Stimulated activated CD8-positive, alpha-beta memory T cell treated with anti-CD3 and anti-CD28 coated beads, Interleukin-7, amount 100 ng/mL, for 24 hours (primary cell): Measurements from ENCODE around the gene PRKX.
"Not testable (repeated sequence)": the region's sequence is repeated elsewhere in the genome, so short reads cannot be mapped to it uniquely, and the experiment has no call there.

ENCODE experiments used
- DNase-seq: peaks from one replicate; pipeline ENCODE4 v3.0.0-alpha.2; 2020; ENCODE audit warnings: low read depth

PRKX gene

DNA sequence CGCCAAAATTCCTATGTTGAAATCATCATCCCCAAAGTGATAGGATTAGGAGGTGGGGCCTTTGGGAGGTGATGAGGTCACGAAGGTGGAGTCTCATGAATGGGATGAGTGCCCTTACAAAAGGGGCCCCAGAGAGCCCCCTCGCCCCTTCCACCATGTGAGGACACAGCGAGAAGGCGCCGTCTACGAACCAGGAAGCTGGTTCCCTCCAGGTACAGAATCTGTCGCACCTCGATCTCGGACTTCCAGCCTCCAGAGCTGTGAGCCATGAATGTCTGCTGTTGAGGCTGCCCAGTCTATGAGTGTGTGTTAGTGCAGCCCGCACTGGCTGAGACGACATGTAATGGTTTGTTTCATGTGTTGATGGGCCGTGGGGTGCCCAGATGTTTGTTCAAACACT is 60.3 kb downstream of the PRKX start:
- no peak for DNase-seq

- no peak for DNase-seq
These were observed 62.2 kb downstream of the PRKX start for GRCh38 chrX:3651277-3651676.

GRCh38 chrX:3648084-3648483 is 65.4 kb downstream of the PRKX start:
- DNase-seq, result no peak

DNA sequence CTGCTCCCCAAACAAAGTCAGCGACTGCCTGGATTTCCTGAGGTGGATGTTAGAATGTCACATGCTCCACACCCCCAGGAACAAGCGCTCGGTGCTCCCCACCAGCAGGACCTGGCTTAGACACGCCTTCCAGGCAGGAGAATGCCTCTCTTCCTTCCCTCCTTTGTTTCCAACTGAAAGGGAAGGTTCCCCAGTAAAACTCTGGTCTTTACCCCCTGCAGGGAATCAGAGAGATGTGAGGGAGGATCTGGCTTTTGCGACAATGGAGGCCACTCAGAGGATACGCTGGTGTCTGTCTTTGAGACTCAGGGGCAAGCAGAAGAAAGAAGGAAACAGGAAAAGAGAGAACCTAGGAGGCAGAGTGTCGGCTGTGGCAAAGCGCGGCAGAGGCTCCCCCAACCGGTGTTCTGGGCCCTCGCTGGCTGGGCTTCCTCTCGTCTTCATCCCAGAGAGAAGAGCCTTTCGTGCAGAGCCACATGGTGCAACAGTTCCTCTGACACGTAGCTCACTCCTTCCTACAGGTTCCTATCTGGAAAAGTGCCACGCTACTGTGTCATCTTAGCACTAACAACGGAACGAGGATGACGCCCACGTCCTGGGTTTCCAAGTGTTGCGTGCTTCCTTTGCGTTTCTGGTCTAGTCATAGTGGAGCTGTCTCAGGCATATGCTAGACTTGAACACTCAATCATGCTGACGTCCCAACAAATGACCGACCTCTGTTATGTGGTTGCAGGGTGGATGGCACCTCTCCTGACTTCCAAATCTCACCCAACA is 73.4 kb downstream of the PRKX start:
- not testable (repeated sequence) for DNase-seq

DNA sequence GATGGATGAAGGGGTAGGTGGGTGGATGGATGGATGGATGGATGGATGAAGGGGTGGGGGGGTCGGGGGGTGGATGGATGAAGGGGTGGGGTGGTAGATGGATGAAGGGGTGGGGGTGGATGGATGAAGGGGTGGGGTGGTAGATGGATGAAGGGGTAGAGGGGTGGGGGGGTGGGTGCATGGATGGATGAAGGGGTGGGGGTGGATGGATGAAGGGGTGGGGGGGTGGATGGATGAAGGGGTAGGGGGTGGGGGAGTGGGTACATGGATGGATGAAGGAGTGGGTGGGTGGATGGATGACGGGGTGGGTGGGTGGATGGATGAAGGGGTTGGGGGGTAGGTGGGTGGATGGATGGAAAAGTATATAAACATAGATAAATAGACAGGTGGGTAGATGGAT is 74.2 kb downstream of the PRKX start:
- no peak for DNase-seq

DNA sequence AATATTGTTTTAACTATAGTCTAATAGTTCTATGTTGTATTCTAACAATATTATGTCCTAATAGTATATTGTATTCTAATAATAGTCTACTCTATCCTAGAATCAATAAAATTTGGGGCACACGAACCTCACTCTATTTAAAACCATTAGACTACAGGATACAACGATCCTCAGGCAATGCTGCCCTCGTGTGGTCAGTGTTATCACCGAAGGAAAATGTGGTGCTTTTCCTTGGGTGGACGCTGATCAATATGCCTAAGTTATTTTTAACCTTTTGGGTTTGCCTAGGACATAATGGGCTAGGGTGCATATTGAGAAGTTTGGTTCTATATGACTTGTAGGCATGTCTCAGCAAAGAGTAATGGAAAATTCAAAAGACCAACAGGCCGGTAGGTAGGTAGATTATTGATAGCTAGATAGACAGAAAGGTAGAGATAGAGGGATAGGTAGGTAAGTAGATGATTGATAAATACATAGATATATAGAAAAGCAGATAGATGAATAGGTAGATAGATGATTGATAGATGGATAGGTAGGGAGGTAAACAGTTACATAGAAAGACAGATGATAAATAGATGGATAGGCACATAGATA is 75.1 kb downstream of the PRKX start:
- DNase-seq, result no peak

- DNase-seq, result no peak
These were observed 76.6 kb downstream of the PRKX start for GRCh38 chrX:3636803-3637202.

DNA sequence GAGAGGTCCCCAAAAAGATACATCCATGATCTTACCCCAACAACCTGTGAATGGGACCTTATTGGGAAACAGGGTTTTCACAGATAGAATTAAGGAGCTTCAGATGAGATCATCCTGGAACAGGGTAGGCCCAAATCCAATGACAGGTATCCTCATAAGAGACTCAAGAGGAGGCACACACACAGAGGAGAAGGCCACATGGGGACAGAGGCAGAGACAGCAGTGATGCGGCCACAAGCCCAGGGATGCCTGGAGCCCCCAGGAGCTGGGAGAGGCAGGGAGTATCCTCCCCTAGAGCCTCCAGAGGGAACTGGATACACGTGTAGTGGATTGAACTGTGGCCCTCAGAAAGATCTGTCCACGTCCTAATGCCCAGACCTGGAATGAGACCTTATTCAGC is 82.3 kb downstream of the PRKX start:
- DNase-seq, result no peak

DNA sequence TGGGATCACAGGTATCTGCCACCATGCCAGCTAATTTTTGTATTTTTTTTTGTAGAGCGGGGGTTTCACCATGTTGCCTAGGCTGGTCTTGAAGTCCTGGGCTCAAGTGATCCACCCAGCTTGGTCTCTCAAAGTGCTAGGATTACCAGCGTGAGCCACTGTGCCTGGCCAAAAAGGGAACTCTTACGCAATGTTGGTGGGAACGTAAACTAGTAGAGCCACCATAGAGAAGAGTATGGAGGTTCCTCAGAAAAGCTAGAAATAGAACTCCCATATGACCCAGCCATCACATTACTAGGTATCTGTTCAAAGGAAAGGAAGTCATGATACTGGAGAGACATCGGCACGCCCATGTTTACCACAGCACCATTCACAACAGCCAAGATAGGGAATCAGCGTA is 85.9 kb downstream of the PRKX start:
- no peak for DNase-seq

DNA sequence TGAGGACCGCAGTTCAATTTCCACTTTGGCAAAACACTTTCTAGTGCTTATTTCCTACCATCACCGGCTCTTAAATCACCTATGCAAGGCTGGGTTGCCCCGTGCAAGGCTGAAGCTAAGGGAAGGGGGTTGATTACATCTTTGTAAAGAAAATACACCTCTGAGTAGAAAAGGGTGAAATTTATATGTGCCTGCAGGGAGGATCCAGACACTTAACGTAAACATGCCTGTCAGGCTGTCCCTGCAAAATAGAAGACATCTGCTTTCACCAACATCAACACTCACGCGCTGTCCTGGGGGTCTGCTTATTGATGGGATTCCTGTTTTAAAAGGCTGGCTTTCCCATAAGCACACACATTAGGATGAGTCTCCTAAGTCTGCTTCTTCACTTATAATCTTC is 92.0 kb downstream of the PRKX start:
- no peak for DNase-seq

DNA sequence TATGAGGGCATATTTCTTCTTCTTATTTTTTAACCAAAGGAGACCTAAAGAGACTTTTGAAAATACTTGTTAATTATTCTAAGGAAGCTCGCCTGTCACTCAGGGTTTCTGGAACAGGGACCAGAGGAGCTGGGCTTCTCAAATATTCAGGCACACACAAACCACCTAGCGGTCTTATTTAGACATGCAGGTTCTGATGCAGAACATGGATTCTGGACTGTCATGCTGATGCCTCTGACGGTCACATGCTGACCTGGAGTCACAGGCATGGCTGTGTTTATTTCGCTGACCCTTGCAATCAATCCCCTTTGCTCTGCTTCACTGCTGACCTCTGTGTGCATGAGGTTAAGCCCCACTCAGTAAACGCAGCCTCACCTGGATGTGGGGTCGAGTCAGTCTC is 101.7 kb downstream of the PRKX start:
- DNase-seq, result not testable (repeated sequence)

DNA sequence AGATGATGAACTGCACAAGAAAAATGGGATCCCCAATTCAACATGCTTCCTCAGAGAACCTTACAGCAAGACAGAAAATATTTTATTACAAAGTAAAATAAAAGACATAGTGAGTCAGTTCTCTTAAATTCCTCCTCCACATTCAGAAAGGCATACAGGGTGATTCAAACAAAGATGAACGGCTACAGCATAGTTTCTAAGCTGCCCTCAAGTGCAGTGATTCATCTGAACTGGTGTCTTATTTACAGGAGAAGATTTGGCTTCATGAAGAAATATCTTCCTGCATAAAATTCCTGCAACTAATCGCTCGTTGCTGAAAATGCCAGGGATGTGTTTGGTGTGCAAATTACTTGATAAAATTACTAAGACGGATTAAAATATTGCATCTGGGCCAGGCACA is 103.6 kb downstream of the PRKX start:
- no peak for DNase-seq

GRCh38 chrX:3603026-3603661 is 110.3 kb downstream of the PRKX start:
- DNase-seq, result no peak

DNA sequence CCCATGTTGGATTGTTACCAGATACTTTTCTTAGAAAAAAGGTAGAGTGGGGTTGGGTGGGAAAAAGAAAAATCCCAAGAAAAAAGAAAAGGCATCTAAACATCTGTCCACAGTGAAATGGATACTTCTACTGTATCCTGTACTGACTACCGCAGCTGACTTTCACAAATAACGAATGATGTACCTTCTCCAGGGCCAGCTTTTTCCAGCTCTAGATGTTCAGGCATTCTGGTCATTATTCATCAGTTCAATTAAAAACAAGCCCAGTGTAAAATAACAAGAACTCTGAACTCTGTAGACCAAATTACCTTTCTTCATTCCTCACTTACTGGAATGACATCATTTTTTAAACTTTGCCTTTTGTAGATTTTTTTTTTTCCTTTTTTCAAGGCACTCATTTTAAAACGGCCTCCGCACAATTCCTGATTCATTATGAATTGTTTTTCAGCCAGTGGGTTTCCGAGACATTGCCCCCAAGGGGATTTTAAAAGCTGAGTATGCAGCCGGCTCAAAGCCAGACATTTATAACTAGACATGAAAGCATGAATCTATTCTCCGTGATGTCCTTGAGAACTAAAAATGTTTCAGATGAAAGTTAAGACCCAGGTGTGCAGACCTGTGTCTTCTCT is 113.5 kb downstream of the PRKX start:
- no peak for DNase-seq

- no peak for DNase-seq
These were observed 114.7 kb downstream of the PRKX start for GRCh38 chrX:3598709-3599108.

DNA sequence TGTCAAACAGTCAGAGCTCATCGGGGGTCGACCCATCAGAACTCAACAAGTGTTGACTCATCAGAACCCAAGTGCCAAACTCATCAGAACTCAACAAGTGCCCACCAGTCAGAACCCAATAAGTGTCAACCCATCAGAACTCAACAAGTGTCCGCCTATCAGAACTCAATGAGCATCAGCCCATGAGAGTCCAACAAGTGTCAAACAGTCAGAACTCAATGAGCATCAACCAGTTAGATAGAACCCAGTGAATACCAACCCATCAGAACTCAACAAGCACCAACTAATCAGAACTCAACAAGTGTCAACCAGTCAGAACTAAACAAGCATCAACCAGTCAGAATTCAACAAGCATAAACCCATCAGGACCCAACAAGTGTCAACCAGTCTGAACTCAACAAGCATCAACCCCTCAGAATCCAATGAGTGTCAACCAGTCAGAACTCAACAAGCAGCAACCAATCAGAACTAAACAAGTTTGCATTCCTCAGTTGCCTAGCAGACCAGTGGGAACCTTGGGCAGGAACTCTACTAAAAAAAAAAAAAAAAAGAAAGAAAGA is 115.3 kb downstream of the PRKX start:
- DNase-seq, result no peak

- no peak for DNase-seq
These were observed 121.3 kb downstream of the PRKX start for GRCh38 chrX:3592184-3592583.

DNA sequence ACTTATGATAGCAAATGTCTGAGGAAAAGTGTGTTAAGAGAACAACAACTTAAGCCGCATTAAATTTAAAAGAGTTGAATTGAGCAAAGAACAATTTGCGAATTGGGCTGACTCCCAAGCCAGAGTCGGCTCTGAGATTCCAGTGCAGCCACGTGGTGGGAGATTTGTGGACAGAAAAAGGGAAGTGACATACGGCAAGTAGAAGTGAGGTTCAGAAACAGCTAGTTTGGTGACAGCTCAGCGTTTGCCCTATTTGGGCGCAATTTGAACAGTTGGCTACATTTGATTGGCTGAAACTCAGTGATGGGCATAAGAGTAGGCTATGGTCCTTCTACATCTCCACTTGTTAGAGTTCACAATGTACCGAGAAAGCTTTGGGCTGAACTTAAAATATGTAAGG is 124.0 kb downstream of the PRKX start:
- DNase-seq, result no peak

DNA sequence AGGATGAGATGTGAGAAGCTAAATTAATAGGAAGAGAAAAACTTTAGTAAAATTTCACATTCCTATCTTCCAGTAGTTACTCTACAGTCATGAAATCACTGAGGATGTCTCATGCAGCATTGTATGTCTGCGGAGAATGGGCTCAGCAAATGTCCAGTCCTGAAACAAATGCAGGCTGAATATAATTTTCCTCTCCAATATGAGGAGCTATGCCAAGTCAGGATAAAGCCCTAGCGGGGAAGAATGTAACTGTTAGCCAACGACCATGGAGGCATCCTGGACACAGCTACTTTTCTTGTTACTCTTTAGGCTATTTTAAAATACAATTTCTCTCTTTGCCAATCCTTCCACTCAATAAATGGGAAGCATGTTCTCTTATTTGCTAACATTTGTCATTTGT is 127.7 kb downstream of the PRKX start:
- DNase-seq, result no peak

GRCh38 chrX:3584415-3584996 is 128.9 kb downstream of the PRKX start:
- DNase-seq, result no peak

GRCh38 chrX:3582451-3582850 is 131.0 kb downstream of the PRKX start:
- DNase-seq, result no peak

DNA sequence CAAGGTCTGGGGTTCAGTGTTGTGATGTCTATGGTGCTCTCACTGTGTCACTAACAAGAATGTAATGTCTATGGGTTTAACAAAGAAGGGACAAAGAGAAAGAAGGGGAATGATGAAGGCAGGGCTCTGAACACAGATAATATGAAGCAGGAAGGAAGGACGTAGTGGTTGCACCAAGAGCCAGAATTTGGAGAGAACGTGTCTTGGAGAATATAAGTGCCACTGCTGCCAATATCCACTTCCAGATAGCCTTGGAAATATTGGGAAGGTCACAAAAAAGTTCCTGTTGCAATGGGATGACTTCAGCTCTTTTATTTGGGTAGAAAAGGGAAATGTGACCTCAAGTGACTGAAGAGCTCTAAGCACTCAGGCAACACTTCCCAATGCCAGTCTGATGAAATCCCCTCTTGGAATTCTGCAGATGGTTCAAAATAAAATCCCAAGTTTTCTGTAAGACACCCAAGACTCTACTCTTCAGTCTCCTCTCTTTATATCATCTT is 131.8 kb downstream of the PRKX start:
- no peak for DNase-seq
